MCF 10A (cell line): ENCODE measurements around the gene SMYD3. TPM values are rescaled to one million over a fixed set of nuclear protein-coding genes. Genes with fewer than 3 reads are reported as not detected.

Experiments used
- BruUV-seq: library from RNA; stranded (reverse); fragments of 400-500 nt; replicated peaks from 2 replicates; lab custom pipeline; 2021; lab: Mats Ljungman, UMichigan
- CTCF ChIA-PET: fragments of 300-600 bp; sonication (Branson Sonifier 250); formaldehyde crosslinking; extraction: SDS; loops from one replicate; lab custom pipeline; 2021; ENCODE audit warnings: antibody characterized with exemption, inconsistent platforms; lab: Yijun Ruan, JAX
- POLR2A ChIA-PET: fragments of 300-600, 350-650 bp; sonication (Branson Sonifier 250); formaldehyde crosslinking; extraction: SDS; loops from one replicate; lab custom pipeline; 2020; ENCODE audit warnings: antibody characterized with exemption, inconsistent platforms; lab: Yijun Ruan, JAX
- DNase-seq: peaks from one replicate; pipeline ENCODE4 v3.0.0-alpha.2; 2018; ENCODE audit not compliant: unreplicated experiment
- H3K27ac Mint-ChIP-seq: one replicate; pipeline ENCODE4 v1.8.0; 2022; ENCODE audit warnings: mild to moderate bottlenecking, low read depth, mixed read lengths; ENCODE audit not compliant: unreplicated experiment
- H3K27me3 Mint-ChIP-seq: one replicate; pipeline ENCODE4 v1.8.0; 2022; ENCODE audit warnings: mixed read lengths; ENCODE audit not compliant: insufficient read depth, unreplicated experiment
- H3K36me3 Mint-ChIP-seq: one replicate; pipeline ENCODE4 v1.8.0; 2022; ENCODE audit warnings: mild to moderate bottlenecking, moderate library complexity, mixed read lengths; ENCODE audit not compliant: insufficient read depth, unreplicated experiment
- H3K4me1 Mint-ChIP-seq: one replicate; pipeline ENCODE4 v1.8.0; 2022; ENCODE audit warnings: mixed read lengths; ENCODE audit not compliant: insufficient read depth, unreplicated experiment
- H3K4me3 Mint-ChIP-seq: one replicate; pipeline ENCODE4 v1.8.0; 2022; ENCODE audit warnings: mild to moderate bottlenecking, moderate library complexity, mixed read lengths; ENCODE audit not compliant: unreplicated experiment
- H3K9me3 Mint-ChIP-seq: one replicate; pipeline ENCODE4 v1.8.0; 2022; ENCODE audit warnings: mixed read lengths; ENCODE audit not compliant: unreplicated experiment
- intact Hi-C: fragments of 100-400 bp; cut with micrococcal nuclease; formaldehyde crosslinking; loops from 2 replicates; pipeline ENCODE4 v1.14.1; 2022
- total RNA-seq: library from RNA; stranded (reverse); gene quantifications from 2 replicates; pipeline ENCODE4 v1.2.3, GENCODE V29; 2022
- TF ChIP-seq, protein P1 (sequence below): fragments of 200-600 bp; IDR thresholded peaks from one replicate; pipeline ENCODE4 v1.8.0; 2022; ENCODE audit warnings: antibody characterized with exemption, mild to moderate bottlenecking; ENCODE audit not compliant: unreplicated experiment

Gene SMYD3
- total RNA-seq, 1 experiment from 2014 or later = 26.9 TPM

DNA sequence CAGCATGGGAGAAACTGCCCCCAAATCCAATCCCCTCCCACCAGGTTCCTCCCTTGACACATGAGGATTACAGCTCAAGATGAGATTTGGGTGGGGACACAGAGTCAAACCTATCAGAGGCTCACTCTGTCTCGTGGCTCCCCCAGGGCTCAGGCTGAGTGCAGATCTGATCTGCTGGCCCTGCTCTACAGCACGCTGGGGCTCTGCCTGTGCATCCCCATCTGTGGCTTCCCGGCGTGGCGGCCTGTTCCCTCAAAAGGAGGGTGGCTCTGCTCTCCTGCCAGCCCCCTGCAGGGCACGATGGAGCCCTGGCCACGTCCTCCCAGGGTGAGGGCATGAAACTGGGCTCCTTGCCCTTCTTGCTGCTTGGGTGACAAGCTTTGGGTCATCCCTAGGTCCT is 19.8 kb upstream of the SMYD3 start:
- no TSS peak for BruUV-seq
- Mint-ChIP-seq H3K4me3 (no peak overlapping the region), H3K36me3 (peaks cover 5% of the 10 kb centered on the region), H3K4me1 (peaks cover 17% of the 10 kb centered on the region), H3K27me3 (no peaks in the 10 kb centered on the region), H3K27ac (no peak overlapping the region), H3K9me3 (peaks cover 9% of the 10 kb centered on the region)
- TF ChIP-seq, protein P1, sequence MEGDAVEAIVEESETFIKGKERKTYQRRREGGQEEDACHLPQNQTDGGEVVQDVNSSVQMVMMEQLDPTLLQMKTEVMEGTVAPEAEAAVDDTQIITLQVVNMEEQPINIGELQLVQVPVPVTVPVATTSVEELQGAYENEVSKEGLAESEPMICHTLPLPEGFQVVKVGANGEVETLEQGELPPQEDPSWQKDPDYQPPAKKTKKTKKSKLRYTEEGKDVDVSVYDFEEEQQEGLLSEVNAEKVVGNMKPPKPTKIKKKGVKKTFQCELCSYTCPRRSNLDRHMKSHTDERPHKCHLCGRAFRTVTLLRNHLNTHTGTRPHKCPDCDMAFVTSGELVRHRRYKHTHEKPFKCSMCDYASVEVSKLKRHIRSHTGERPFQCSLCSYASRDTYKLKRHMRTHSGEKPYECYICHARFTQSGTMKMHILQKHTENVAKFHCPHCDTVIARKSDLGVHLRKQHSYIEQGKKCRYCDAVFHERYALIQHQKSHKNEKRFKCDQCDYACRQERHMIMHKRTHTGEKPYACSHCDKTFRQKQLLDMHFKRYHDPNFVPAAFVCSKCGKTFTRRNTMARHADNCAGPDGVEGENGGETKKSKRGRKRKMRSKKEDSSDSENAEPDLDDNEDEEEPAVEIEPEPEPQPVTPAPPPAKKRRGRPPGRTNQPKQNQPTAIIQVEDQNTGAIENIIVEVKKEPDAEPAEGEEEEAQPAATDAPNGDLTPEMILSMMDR = no peak
- ChIA-PET CTCF (interaction anchor here (0.6 to 1.8 kb wide), 7 partner anchors 11 to 1367 kb away, joined by 3 to 6 read pairs (median 4); partner anchors contain the start of gene SMYD3), POLR2A (no interaction called here)
- intact Hi-C loops = no loop called here
- DNase-seq = no peak

DNA sequence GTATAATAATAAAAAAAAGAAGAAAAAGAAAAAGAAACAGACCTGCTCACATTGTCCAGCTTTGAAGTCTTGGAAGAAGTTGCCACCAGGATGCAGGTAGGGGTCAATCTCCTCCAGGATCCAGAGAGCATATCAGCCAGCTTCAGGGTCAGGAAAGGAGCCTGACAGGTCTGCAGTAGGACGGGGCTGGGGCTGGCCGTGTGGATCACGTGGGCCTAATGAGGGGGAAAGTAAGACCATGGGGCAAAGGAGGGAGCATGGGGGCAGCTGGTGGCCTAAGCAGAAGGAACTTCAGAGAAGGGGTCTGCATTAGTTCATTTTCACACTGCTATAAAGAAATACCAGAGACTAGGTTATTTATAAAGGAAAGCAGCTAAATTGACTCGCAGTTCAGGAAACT is 19.3 kb upstream of the SMYD3 start:
- Mint-ChIP-seq H3K27ac (no peak overlapping the region), H3K9me3 (peaks cover 4% of the 10 kb centered on the region), H3K4me3 (no peak overlapping the region), H3K27me3 (no peaks in the 10 kb centered on the region), H3K36me3 (peaks cover 5% of the 10 kb centered on the region), H3K4me1 (peaks cover 17% of the 10 kb centered on the region)
- intact Hi-C loops = no loop called here
- TF ChIP-seq, protein P1 = no peak
- ChIA-PET CTCF (interaction anchor here (0.6 to 1.8 kb wide), 5 partner anchors 11 to 1366 kb away, joined by 3 to 6 read pairs (median 3); partner anchors contain the start of gene SMYD3), POLR2A (no interaction called here)
- DNase-seq = no peak
- BruUV-seq = no TSS peak

- intact Hi-C loops = no loop called here
- TF ChIP-seq, protein P1 = no peak
- BruUV-seq = no TSS peak
- Mint-ChIP-seq H3K4me1 (no peaks in the 10 kb centered on the region), H3K36me3 (no peaks in the 10 kb centered on the region), H3K27ac (no peak overlapping the region), H3K9me3 (peaks cover 20% of the 10 kb centered on the region), H3K4me3 (no peak overlapping the region), H3K27me3 (no peaks in the 10 kb centered on the region)
- no peak for DNase-seq
- CTCF ChIA-PET = interaction anchor here (0.9 to 1.3 kb wide), 2 partner anchors 27 to 46 kb away, joined by 3 to 4 read pairs; no protein-coding TSS in a partner anchor
- POLR2A ChIA-PET = no interaction called here
Observed at GRCh38 chr1:246519514-246519913, 12.4 kb upstream of the SMYD3 start.

GRCh38 chr1:246518456-246519205 is 11.6 kb upstream of the SMYD3 start:
- H3K27ac Mint-ChIP-seq = no peak overlapping the region
- BruUV-seq = no TSS peak
- DNase-seq = no peak
- H3K4me3 Mint-ChIP-seq = no peak overlapping the region
- no peaks in the 10 kb centered on the region for H3K27me3 Mint-ChIP-seq
- ChIA-PET POLR2A (interaction anchor here (1.2 kb wide), 1 partner anchor 46 kb away, joined by 4 read pairs; no protein-coding TSS in a partner anchor), CTCF (interaction anchor here (0.6 to 1.3 kb wide), 5 partner anchors 9 to 129 kb away, joined by 3 to 5 read pairs (median 3); no protein-coding TSS in a partner anchor)
- H3K9me3 Mint-ChIP-seq = peaks cover 21% of the 10 kb centered on the region
- intact Hi-C loops = no loop called here
- no peaks in the 10 kb centered on the region for H3K4me1 Mint-ChIP-seq
- no peaks in the 10 kb centered on the region for H3K36me3 Mint-ChIP-seq
- TF ChIP-seq, protein P1 = no peak
